Natural killer cell (primary cell): ENCODE results near the gene KRTAP4-6. TPM values are rescaled to one million over a fixed set of nuclear protein-coding genes. Genes with fewer than 3 reads are reported as not detected.
"Not testable (repeated sequence)": the region's sequence is repeated elsewhere in the genome, so short reads cannot be mapped to it uniquely, and the experiment has no call there.

ENCODE experiments used
- ATAC-seq, 3 donors: fragments of 150-1000 bp in 2 of 3; fragments of 200-7000 bp in 1 of 3; cut with Tn5 transposase; 1 replicate in 1 of 3; 2 replicates in 2 of 3; pipeline ENCODE4 v1.10.0; 2021; ENCODE audit warnings: mild to moderate bottlenecking in 2 of 3, moderate library complexity in 2 of 3
- DNase-seq, 2 donors: peaks; one replicate each; pipeline versions ENCODE4 v3.0.0 to v3.0.0-alpha.2; 2013 to 2021; ENCODE audit warnings: mixed read lengths in 1 of 2
- H3K27ac ChIP-seq: one replicate; pipeline ENCODE4 v1.5.1; 2013; ENCODE audit warnings: mild to moderate bottlenecking, low read length
- H3K27me3 ChIP-seq: one replicate; pipeline ENCODE4 v1.6.1; 2013; ENCODE audit warnings: low read length; ENCODE audit not compliant: control insufficient read depth, insufficient read depth
- H3K36me3 ChIP-seq: one replicate; pipeline ENCODE4 v1.6.1; 2013; ENCODE audit warnings: low read length; ENCODE audit not compliant: control insufficient read depth, insufficient read depth
- H3K4me1 ChIP-seq: one replicate; pipeline ENCODE4 v1.6.1; 2013; ENCODE audit warnings: low read length; ENCODE audit not compliant: control insufficient read depth, insufficient read depth
- H3K4me3 ChIP-seq: one replicate; pipeline ENCODE4 v1.5.1; 2013; ENCODE audit warnings: low read length
- H3K9me3 ChIP-seq: one replicate; pipeline ENCODE4 v1.6.1; 2013; ENCODE audit warnings: low read length; ENCODE audit not compliant: control insufficient read depth, insufficient read depth
- H3K27ac Mint-ChIP-seq, 2 donors: one replicate each; pipeline ENCODE4 v1.8.0; 2022; ENCODE audit warnings: mild to moderate bottlenecking in 2 of 2, mixed read lengths in 2 of 2, moderate library complexity in 1 of 2
- H3K27me3 Mint-ChIP-seq, 2 donors: one replicate each; pipeline ENCODE4 v1.8.0; 2022; ENCODE audit warnings: low read depth in 2 of 2, mixed read lengths in 2 of 2
- H3K36me3 Mint-ChIP-seq: one replicate; pipeline ENCODE4 v1.8.0; 2022; ENCODE audit warnings: mixed read lengths
- H3K4me1 Mint-ChIP-seq, 2 donors: one replicate each; pipeline ENCODE4 v1.8.0; 2022; ENCODE audit warnings: mixed read lengths in 2 of 2
- H3K4me3 Mint-ChIP-seq: one replicate; pipeline ENCODE4 v1.8.0; 2022; ENCODE audit warnings: mild to moderate bottlenecking, moderate library complexity, mixed read lengths
- H3K9me3 Mint-ChIP-seq, 2 donors: one replicate each; pipeline ENCODE4 v1.8.0; 2022; ENCODE audit warnings: mixed read lengths in 2 of 2
- WGBS: methylation state at CpG from one replicate; pipeline ENCODE4 v1.1.7; 2013; ENCODE audit warnings: missing lambda C conversion rate; ENCODE audit not compliant: insufficient coverage; 5-methylcytosine and 5-hydroxymethylcytosine counted together
- intact Hi-C: fragments of 100-400 bp; cut with micrococcal nuclease; formaldehyde crosslinking; loops from one replicate; pipeline ENCODE4 v1.14.2; 2022
- total RNA-seq, 4 donors: library from RNA; stranded (reverse); fragments of 120-200 nt in 1 of 4; gene quantifications; one replicate each; pipeline versions ENCODE4 v1.2.3 to v1.2.4, GENCODE V29; 2013 to 2022
- TF ChIP-seq, protein P1 (sequence below): fragments of 200-600 bp; IDR thresholded peaks from one replicate; pipeline ENCODE4 v1.8.0; 2022; ENCODE audit warnings: antibody characterized with exemption

The KRTAP4-6 gene
- total RNA-seq, 3 donors from 2014 or later (not counting 1 experiment from before 2014, with no cell fraction given), result not detected

DNA sequence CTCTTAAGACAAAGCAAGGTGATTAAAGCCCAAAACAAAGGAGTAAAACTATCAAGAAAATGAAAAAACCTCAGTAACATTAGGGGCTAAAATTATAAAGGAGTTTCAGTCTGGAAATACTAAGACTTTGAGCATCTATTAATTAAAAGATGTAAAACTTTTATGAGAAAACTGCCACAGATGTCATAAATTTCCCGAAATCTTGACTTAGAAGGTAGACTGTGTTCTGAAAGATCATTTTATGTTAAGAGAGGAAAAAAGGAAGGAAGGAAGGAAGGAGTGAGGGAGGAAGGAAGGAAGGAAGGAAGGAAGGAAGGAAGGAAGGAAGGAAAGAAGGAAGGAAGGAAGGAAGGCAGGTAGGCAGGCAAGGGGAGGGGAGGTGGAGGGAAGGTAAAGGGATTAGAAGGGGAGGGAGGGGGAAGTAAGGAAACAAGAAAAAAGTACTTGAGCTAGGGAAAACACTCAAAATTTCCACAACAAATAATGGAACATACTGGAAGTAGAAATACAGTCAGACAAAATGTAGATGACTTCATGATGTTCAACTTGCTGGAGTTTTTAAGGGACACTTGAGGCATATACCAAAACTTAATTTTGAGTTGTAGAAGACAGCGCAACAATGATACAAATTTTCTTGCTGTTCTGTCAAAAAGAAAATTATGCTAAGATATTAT is 7.3 kb upstream of the KRTAP4-6 start:
- Mint-ChIP-seq H3K9me3 (peaks cover 2 to 4% of the 10 kb centered on the region in 2 donors), H3K27ac (no peak overlapping the region), H3K4me1 (no peaks in the 10 kb centered on the region), H3K4me3 (no peak overlapping the region), H3K27me3 (peaks cover 11 to 17% of the 10 kb centered on the region in 2 donors), H3K36me3 (no peaks in the 10 kb centered on the region)
- Histone ChIP-seq H3K9me3 (no peaks in the 10 kb centered on the region), H3K36me3 (no peaks in the 10 kb centered on the region), H3K27ac (no peak overlapping the region), H3K4me3 (no peak overlapping the region), H3K4me1 (no peaks in the 10 kb centered on the region), H3K27me3 (no peaks in the 10 kb centered on the region)
- TF ChIP-seq, protein P1, sequence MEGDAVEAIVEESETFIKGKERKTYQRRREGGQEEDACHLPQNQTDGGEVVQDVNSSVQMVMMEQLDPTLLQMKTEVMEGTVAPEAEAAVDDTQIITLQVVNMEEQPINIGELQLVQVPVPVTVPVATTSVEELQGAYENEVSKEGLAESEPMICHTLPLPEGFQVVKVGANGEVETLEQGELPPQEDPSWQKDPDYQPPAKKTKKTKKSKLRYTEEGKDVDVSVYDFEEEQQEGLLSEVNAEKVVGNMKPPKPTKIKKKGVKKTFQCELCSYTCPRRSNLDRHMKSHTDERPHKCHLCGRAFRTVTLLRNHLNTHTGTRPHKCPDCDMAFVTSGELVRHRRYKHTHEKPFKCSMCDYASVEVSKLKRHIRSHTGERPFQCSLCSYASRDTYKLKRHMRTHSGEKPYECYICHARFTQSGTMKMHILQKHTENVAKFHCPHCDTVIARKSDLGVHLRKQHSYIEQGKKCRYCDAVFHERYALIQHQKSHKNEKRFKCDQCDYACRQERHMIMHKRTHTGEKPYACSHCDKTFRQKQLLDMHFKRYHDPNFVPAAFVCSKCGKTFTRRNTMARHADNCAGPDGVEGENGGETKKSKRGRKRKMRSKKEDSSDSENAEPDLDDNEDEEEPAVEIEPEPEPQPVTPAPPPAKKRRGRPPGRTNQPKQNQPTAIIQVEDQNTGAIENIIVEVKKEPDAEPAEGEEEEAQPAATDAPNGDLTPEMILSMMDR, result no peak
- 100% methylated on average over 2 of the region's 2 CpGs for WGBS
- DNase-seq, result no peak
- no peak for ATAC-seq
- intact Hi-C loops, result no loop called here

DNA sequence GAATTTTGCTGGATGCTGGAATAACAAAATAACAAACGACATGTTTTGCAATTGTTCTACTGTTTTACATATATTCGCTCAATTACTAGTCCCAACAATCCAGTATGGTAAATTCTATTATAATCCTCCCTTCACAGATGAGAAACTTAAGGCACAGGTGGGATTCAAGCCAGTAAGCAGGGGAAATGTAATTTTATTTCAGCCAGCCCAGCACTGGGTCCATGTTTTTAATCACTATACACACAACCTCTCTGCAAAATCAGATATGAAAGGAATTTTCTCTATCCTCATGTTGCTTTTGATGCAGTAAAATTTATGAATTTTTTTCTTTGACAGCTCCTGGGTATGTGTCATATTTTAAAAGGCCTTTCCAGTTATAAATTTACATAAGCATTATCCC is 4.9 kb upstream of the KRTAP4-6 start:
- TF ChIP-seq, protein P1, result no peak
- ATAC-seq, result no peak
- Mint-ChIP-seq H3K4me1 (no peaks in the 10 kb centered on the region), H3K9me3 (peaks cover 2 to 4% of the 10 kb centered on the region in 2 donors), H3K4me3 (no peak overlapping the region), H3K36me3 (no peaks in the 10 kb centered on the region), H3K27ac (no peak overlapping the region), H3K27me3 (peaks cover 14 to 23% of the 10 kb centered on the region in 2 donors)
- no peaks in the 10 kb centered on the region for H3K4me1 ChIP-seq
- no peak for DNase-seq
- intact Hi-C loops, result no loop called here
- H3K9me3 ChIP-seq, result no peaks in the 10 kb centered on the region
- 83% methylated on average over 2 of the region's 2 CpGs for WGBS
- no peak overlapping the region for H3K27ac ChIP-seq
- no peaks in the 10 kb centered on the region for H3K36me3 ChIP-seq
- H3K4me3 ChIP-seq, result no peak overlapping the region
- H3K27me3 ChIP-seq, result no peaks in the 10 kb centered on the region

DNA sequence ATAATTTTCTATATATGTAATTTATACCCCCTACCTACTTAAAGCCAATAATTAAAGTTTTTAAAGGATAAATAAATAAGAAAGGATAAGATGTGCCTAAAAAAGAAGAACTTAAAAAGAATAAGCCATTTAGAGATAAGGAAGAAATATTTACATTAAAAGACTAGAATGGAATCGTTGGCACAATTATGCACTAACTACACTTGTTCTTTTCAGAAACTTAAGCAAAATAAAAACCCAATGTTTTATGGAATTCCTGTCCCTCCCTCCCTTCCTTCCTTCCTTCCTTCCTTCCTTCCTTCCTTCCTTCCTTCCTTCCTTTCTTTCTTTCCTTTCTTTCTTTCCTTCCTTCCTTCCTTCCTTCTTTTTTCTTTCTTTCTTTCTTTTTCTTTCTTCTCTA is 4.5 kb upstream of the KRTAP4-6 start:
- H3K36me3 Mint-ChIP-seq, result no peaks in the 10 kb centered on the region
- no peak for DNase-seq
- H3K27me3 Mint-ChIP-seq, result peaks cover 14 to 24% of the 10 kb centered on the region in 2 donors
- Histone ChIP-seq H3K9me3 (no peaks in the 10 kb centered on the region), H3K4me3 (no peak overlapping the region), H3K27me3 (no peaks in the 10 kb centered on the region), H3K4me1 (no peaks in the 10 kb centered on the region), H3K27ac (no peak overlapping the region), H3K36me3 (no peaks in the 10 kb centered on the region)
- H3K9me3 Mint-ChIP-seq, result peaks cover 2 to 4% of the 10 kb centered on the region in 2 donors
- intact Hi-C loops, result no loop called here
- ATAC-seq, result no peak
- TF ChIP-seq, protein P1, result no peak
- H3K4me1 Mint-ChIP-seq, result no peaks in the 10 kb centered on the region
- H3K4me3 Mint-ChIP-seq, result no peak overlapping the region
- 100% methylated on average over 1 of the region's 1 CpG for WGBS
- no peak overlapping the region for H3K27ac Mint-ChIP-seq

DNA sequence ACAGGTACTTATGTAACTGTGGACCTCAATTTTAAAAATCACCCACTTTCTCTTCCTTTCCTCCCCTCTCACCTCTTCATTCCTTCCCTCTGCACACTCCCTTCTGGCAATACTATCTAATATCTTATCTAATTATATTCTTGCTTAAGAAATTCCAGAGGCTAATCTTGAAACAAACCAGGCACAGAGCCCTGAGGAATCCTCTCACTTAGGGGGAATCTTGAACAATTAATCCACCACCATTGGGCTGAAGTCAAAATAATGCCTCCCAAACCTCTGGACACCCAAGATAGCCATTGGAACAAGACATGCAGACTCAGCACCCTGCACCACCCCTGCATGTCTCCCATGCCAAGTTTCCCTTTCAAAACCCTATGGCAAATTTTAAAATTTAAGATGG is 1.0 kb upstream of the KRTAP4-6 start:
- Histone ChIP-seq H3K4me1 (no peaks in the 10 kb centered on the region), H3K27ac (no peak overlapping the region), H3K4me3 (no peak overlapping the region), H3K9me3 (no peaks in the 10 kb centered on the region), H3K27me3 (no peaks in the 10 kb centered on the region), H3K36me3 (no peaks in the 10 kb centered on the region)
- Mint-ChIP-seq H3K4me3 (no peak overlapping the region), H3K27me3 (peaks cover 15 to 22% of the 10 kb centered on the region in 2 donors), H3K9me3 (peaks cover 4 to 5% of the 10 kb centered on the region in 2 donors), H3K36me3 (no peaks in the 10 kb centered on the region), H3K4me1 (no peaks in the 10 kb centered on the region), H3K27ac (no peak overlapping the region)
- TF ChIP-seq, protein P1, result no peak
- no peak for ATAC-seq
- intact Hi-C loops, result no loop called here
- no peak for DNase-seq

DNA sequence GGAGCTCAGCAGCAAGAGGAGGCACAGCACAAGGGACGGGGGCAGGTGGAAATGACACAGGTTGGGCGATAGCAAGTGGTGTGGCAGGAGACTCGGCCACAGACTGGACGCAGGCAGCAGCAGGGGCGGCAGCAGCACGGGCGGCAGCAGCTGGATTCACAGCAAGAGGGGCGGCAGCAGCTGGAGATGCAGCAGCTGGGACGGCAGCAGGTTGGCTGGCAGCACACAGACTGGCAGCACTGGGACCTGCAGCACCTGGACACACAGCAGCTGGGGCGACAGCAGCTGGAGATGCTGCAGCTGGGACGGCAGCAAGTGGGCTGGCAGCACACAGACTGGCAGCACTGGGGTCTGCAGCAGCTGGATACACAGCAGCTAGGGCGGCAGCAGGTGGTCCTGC is 479 bp downstream of the KRTAP4-6 start:
- ATAC-seq, H3K27me3 ChIP-seq, H3K27ac Mint-ChIP-seq, H3K4me1 Mint-ChIP-seq, H3K27ac ChIP-seq, H3K36me3 ChIP-seq, H3K36me3 Mint-ChIP-seq, DNase-seq, H3K4me1 ChIP-seq, H3K4me3 ChIP-seq, H3K9me3 ChIP-seq, H3K4me3 Mint-ChIP-seq, intact Hi-C loops, H3K9me3 Mint-ChIP-seq: not testable (repeated sequence)
- peaks cover 16 to 18% of the 10 kb centered on the region in 2 donors for H3K27me3 Mint-ChIP-seq
- 89% methylated on average over 12 of the region's 12 CpGs for WGBS
